ENCODE results near the gene EMID1. TPM values are rescaled to one million over a fixed set of nuclear protein-coding genes. Genes with fewer than 3 reads are reported as not detected.

The EMID1 gene
- total RNA-seq, 5 donors from 2014 or later (not counting 1 experiment from before 2014, with no cell fraction given), result 0.32 to 1.5 (median 0.76) TPM

GRCh38 chr22:29299136-29299900, 93.6 kb downstream of the EMID1 start:
- H3K9me3 ChIP-seq, result no peaks in the 10 kb centered on the region
- Mint-ChIP-seq H3K9me3 (no peaks in the 10 kb centered on the region), H3K36me3 (peaks cover 42% of the 10 kb centered on the region), H3K4me1 (peaks cover 0 to 2% (median 0%) of the 10 kb centered on the region in 3 donors), H3K27ac (peak overlapping the region in 1 of 2 donors; percentile 20), H3K4me3 (no peak overlapping the region), H3K27me3 (no peaks in the 10 kb centered on the region)
- no peak overlapping the region for H3K27ac ChIP-seq (ENCODE audit: low read length)
- peaks cover 0 to 4% of the 10 kb centered on the region in 2 experiments for H3K27me3 ChIP-seq (replicated peaks in 1 of 2; ENCODE audit: control insufficient read depth in 2 of 2, extremely low read depth in 1 of 2, insufficient read depth in 2 of 2, low read length in 1 of 2)
- whole genome bisulfite sequencing (ENCODE audit: insufficient coverage), result 85% methylated on average over 17 of the region's 19 CpGs
- DNase-seq (no peak), ATAC-seq (replicated peaks in 1 of 4) (no peak)
- ChIA-PET POLR2A (interaction anchor here in 1 of 2 donors (0.7 kb wide), 1 partner anchor 12 kb away, joined by 3 read pairs; no protein-coding TSS in a partner anchor), CTCF (no interaction called here)
- H3K4me1 ChIP-seq (ENCODE audit: control insufficient read depth in 1 of 2, extremely low read depth in 1 of 2, insufficient read depth in 2 of 2, low read length in 2 of 2), result no peaks in the 10 kb centered on the region
- no peak overlapping the region for H3K4me3 ChIP-seq (ENCODE audit: control insufficient read depth in 1 of 2, extremely low read depth in 1 of 2, low read length in 1 of 2)
- peaks cover 21 to 64% of the 10 kb centered on the region in 2 donors for H3K36me3 ChIP-seq (ENCODE audit: control insufficient read depth in 2 of 2, extremely low read depth in 1 of 2, insufficient read depth in 1 of 2, low read length in 1 of 2)

GRCh38 chr22:29300467-29300806, 94.7 kb downstream of the EMID1 start:
- H3K4me3 ChIP-seq (ENCODE audit: control insufficient read depth in 1 of 2, extremely low read depth in 1 of 2, low read length in 1 of 2), result no peak overlapping the region
- H3K9me3 Mint-ChIP-seq, result no peaks in the 10 kb centered on the region
- POLR2A ChIA-PET, result no interaction called here
- H3K36me3 Mint-ChIP-seq, result peaks cover 42% of the 10 kb centered on the region
- H3K4me3 Mint-ChIP-seq, result no peak overlapping the region
- peaks cover 18 to 52% of the 10 kb centered on the region in 2 donors for H3K36me3 ChIP-seq (ENCODE audit: control insufficient read depth in 2 of 2, extremely low read depth in 1 of 2, insufficient read depth in 1 of 2, low read length in 1 of 2)
- H3K27me3 Mint-ChIP-seq, result peaks cover 6 to 7% of the 10 kb centered on the region in 2 donors
- H3K4me1 Mint-ChIP-seq, result peaks cover 0 to 4% (median 0%) of the 10 kb centered on the region in 3 donors
- no peaks in the 10 kb centered on the region for H3K4me1 ChIP-seq (ENCODE audit: control insufficient read depth in 1 of 2, extremely low read depth in 1 of 2, insufficient read depth in 2 of 2, low read length in 2 of 2)
- no peak overlapping the region for H3K27ac Mint-ChIP-seq
- DNase-seq (no peak), ATAC-seq (replicated peaks in 1 of 4) (no peak)
- H3K9me3 ChIP-seq, result no peaks in the 10 kb centered on the region
- CTCF ChIA-PET, result no interaction called here
- H3K27me3 ChIP-seq (replicated peaks in 1 of 2; ENCODE audit: control insufficient read depth in 2 of 2, extremely low read depth in 1 of 2, insufficient read depth in 2 of 2, low read length in 1 of 2), result peaks cover 0 to 14% of the 10 kb centered on the region in 2 experiments
- 70% methylated on average over 3 of the region's 4 CpGs for WGBS (ENCODE audit: insufficient coverage)
- no peak overlapping the region for H3K27ac ChIP-seq (ENCODE audit: low read length)

- Histone ChIP-seq H3K27me3 (replicated peaks in 1 of 2; ENCODE audit: control insufficient read depth in 2 of 2, extremely low read depth in 1 of 2, insufficient read depth in 2 of 2, low read length in 1 of 2) (peaks cover 0 to 20% of the 10 kb centered on the region in 2 experiments), H3K4me3 (ENCODE audit: control insufficient read depth in 1 of 2, extremely low read depth in 1 of 2, low read length in 1 of 2) (no peak overlapping the region), H3K27ac (ENCODE audit: low read length) (no peak overlapping the region), H3K4me1 (ENCODE audit: control insufficient read depth in 1 of 2, extremely low read depth in 1 of 2, insufficient read depth in 2 of 2, low read length in 2 of 2) (peaks cover 0 to 4% of the 10 kb centered on the region in 2 experiments), H3K9me3 (no peaks in the 10 kb centered on the region), H3K36me3 (ENCODE audit: control insufficient read depth in 2 of 2, extremely low read depth in 1 of 2, insufficient read depth in 1 of 2, low read length in 1 of 2) (peaks cover 14 to 47% of the 10 kb centered on the region in 2 donors)
- ChIA-PET CTCF (no interaction called here), POLR2A (no interaction called here)
- Mint-ChIP-seq H3K4me3 (no peak overlapping the region), H3K9me3 (no peaks in the 10 kb centered on the region), H3K27me3 (peaks cover 9% of the 10 kb centered on the region in 2 donors), H3K27ac (peak overlapping the region; percentile 9 to 11), H3K36me3 (peaks cover 37% of the 10 kb centered on the region), H3K4me1 (peaks cover 0 to 6% (median 1%) of the 10 kb centered on the region in 3 donors)
- 81% methylated on average over 4 of the region's 10 CpGs for WGBS (ENCODE audit: insufficient coverage)
- no peak for DNase-seq
- ATAC-seq (replicated peaks in 1 of 4), result peak; percentile 11 to 33 (median 18)
Measured at GRCh38 chr22:29300807-29301601, 95.3 kb downstream of the EMID1 start.

GRCh38 chr22:29301716-29302401, 96.2 kb downstream of the EMID1 start:
- H3K9me3 Mint-ChIP-seq, result no peaks in the 10 kb centered on the region
- H3K27ac Mint-ChIP-seq, result peak overlapping the region in 1 of 2 donors; percentile 9
- POLR2A ChIA-PET, result no interaction called here
- H3K36me3 Mint-ChIP-seq, result peaks cover 33% of the 10 kb centered on the region
- peaks cover 9 to 38% of the 10 kb centered on the region in 2 donors for H3K36me3 ChIP-seq (ENCODE audit: control insufficient read depth in 2 of 2, extremely low read depth in 1 of 2, insufficient read depth in 1 of 2, low read length in 1 of 2)
- peaks cover 14% of the 10 kb centered on the region in 2 donors for H3K27me3 Mint-ChIP-seq
- peaks cover 0 to 11% (median 2%) of the 10 kb centered on the region in 3 donors for H3K4me1 Mint-ChIP-seq
- DNase-seq, result no peak
- H3K4me1 ChIP-seq (ENCODE audit: control insufficient read depth in 1 of 2, extremely low read depth in 1 of 2, insufficient read depth in 2 of 2, low read length in 2 of 2), result peaks cover 0 to 12% of the 10 kb centered on the region in 2 experiments
- WGBS (ENCODE audit: insufficient coverage), result 98% methylated on average over 9 of the region's 17 CpGs
- no peak for ATAC-seq (replicated peaks in 1 of 4)
- peaks cover 0 to 26% of the 10 kb centered on the region in 2 experiments for H3K27me3 ChIP-seq (replicated peaks in 1 of 2; ENCODE audit: control insufficient read depth in 2 of 2, extremely low read depth in 1 of 2, insufficient read depth in 2 of 2, low read length in 1 of 2)
- H3K4me3 Mint-ChIP-seq, result no peak overlapping the region
- CTCF ChIA-PET, result no interaction called here
- H3K27ac ChIP-seq (ENCODE audit: low read length), result no peak overlapping the region
- no peaks in the 10 kb centered on the region for H3K9me3 ChIP-seq
- no peak overlapping the region for H3K4me3 ChIP-seq (ENCODE audit: control insufficient read depth in 1 of 2, extremely low read depth in 1 of 2, low read length in 1 of 2)

GRCh38 chr22:29302402-29302680, 96.6 kb downstream of the EMID1 start:
- Mint-ChIP-seq H3K9me3 (no peaks in the 10 kb centered on the region), H3K27ac (no peak overlapping the region)

More at GRCh38 chr22:29302402-29302680, 96.6 kb downstream of the EMID1 start:
- H3K4me1 Mint-ChIP-seq, result peaks cover under 1 to 12% (median 2%) of the 10 kb centered on the region in 3 donors
- DNase-seq (no peak), ATAC-seq (replicated peaks in 1 of 4) (no peak)
- no peak overlapping the region for H3K4me3 ChIP-seq (ENCODE audit: control insufficient read depth in 1 of 2, extremely low read depth in 1 of 2, low read length in 1 of 2)
- H3K4me3 Mint-ChIP-seq, result no peak overlapping the region
- CTCF ChIA-PET, result no interaction called here
- H3K36me3 Mint-ChIP-seq, result peaks cover 29% of the 10 kb centered on the region
- peaks cover 9 to 33% of the 10 kb centered on the region in 2 donors for H3K36me3 ChIP-seq (ENCODE audit: control insufficient read depth in 2 of 2, extremely low read depth in 1 of 2, insufficient read depth in 1 of 2, low read length in 1 of 2)
- peaks cover 0 to 28% of the 10 kb centered on the region in 2 experiments for H3K27me3 ChIP-seq (replicated peaks in 1 of 2; ENCODE audit: control insufficient read depth in 2 of 2, extremely low read depth in 1 of 2, insufficient read depth in 2 of 2, low read length in 1 of 2)
- H3K27ac ChIP-seq (ENCODE audit: low read length), result no peak overlapping the region
- no peaks in the 10 kb centered on the region for H3K9me3 ChIP-seq
- peaks cover 14 to 15% of the 10 kb centered on the region in 2 donors for H3K27me3 Mint-ChIP-seq
- WGBS (ENCODE audit: insufficient coverage), result 100% methylated on average over 1 of the region's 2 CpGs
- peaks cover 0 to 15% of the 10 kb centered on the region in 2 experiments for H3K4me1 ChIP-seq (ENCODE audit: control insufficient read depth in 1 of 2, extremely low read depth in 1 of 2, insufficient read depth in 2 of 2, low read length in 2 of 2)
- POLR2A ChIA-PET, result no interaction called here
